NCI-H187 treated with DMSO at 0.1 percent for 48 hours (cell line): ENCODE results near the gene SLCO2A1.

Experiments used
- DNase-seq: peaks from one replicate; lab custom pipeline; 2025; lab: John Stamatoyannopoulos, UW

The SLCO2A1 gene

DNA sequence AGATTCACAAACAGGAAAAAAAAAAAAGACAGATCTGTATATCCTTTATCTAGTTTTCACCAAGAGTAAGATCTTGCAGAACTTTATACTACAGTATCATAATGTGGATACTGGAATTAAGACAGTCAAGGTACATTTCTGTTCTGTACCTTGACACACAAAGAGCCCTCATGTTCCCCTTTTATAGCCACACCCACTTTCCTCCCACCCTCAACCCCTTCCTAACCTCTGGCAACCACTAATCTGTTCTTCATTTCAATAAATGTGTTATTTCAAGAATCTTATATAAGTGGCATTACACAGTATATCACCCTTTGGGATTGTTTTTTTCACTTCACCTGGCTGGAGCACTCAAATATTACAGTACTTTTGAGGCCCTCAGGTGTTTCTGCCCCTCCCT, 130.4 kb downstream of the SLCO2A1 start:
- DNase-seq, result no peak

DNA sequence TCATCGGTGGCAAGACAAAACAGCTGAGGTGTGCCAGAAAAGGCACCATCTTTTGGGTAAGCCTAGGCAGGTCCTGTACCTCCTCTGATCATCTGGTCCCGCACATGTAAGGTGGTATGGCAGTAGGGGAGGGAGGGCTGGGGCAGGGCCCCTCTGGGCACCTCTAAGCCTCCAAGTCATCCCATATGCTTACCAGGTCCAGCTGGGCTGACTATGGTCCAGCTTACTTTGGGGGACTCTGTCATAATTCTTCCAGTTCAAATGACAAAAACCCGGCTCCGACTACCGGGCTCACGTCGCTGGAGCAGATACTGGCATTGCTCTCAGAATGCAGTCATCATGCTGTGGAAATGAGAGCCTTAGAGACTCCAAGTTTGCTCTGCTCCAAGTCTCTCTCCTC, 132.2 kb downstream of the SLCO2A1 start:
- no peak for DNase-seq

DNA sequence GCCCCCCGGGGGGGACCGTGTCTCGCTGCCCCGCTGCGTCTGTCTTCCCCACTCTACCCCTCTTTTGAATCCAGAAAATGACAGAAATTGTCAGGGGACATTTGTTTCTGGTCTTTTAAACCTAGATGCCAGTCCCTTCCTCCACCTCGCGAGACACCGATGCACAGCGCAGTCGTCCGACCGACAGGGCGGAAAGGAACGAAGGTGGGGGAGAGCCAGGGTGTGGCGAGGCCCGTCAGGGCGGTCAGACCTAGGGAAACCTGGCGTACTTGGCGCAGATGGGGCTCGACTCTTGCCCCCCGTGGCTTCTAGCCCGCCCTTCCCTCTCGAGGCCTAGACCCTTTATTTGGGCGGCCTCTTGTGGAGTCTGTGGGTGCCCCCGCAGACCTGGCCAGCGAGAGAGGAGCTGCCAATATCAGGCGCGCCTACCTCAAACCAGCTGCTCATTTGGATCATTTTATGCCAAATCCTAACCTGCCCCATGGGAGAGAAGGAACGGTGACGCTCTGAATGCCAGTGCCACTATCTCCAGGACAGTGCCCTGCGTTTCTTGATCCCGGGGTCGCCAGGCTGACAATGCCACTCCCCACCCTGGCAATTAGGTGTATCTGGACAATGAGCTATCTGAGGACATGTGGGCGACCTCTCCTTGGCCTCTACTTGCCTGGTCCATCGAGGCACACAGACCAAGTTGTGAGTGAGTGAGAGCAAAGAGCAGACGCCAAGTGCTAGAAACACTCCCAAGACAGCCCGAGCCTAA, 133.5 kb downstream of the SLCO2A1 start:
- no peak for DNase-seq

DNA sequence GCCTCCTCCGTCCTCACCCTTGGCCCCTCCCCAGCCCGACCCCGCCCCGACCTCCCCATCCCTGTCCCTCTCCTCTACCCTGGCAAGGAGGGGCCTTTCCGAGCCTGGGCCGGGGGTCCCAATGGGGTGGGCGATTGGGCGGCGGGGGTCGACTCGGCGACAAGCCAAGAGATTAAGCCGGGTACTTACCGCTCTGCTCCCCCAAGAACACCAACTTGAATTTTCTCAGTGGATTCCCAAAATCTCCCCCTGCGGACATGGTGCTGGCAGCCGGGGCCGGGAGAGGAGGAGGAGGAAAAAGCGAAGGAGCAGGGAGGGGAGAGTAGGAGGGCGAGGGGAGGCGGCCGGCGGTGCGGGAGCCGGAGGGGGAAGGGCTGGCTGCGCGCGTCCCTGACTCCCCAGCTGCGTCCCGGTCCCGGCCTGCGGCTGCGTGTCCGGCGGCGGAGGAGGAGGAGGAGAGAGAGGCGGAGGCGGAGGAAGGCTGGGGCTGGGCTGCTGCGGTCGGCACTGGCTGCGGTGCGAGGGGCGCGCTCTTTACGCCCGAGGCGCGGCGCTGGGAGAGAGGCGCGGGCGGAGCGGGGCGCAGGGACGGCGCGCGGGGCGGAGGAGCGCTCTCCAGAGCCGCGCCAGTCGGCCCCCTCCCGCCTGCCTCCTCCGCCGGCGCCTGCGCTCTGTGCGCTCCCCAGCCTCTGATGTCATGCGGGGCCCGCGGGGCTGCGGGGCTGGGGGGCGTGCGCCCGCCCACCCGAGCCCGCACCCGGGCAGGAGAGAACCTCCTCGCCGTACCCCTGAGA, 134.3 kb downstream of the SLCO2A1 start, which contains the start of gene RAB6B:
Gene RAB6B (minus strand): TSS at position 675 of the 794 bp plus-strand sequence. CDS start 416 bp downstream, at position 259.
- DNase-seq, result no peak

DNA sequence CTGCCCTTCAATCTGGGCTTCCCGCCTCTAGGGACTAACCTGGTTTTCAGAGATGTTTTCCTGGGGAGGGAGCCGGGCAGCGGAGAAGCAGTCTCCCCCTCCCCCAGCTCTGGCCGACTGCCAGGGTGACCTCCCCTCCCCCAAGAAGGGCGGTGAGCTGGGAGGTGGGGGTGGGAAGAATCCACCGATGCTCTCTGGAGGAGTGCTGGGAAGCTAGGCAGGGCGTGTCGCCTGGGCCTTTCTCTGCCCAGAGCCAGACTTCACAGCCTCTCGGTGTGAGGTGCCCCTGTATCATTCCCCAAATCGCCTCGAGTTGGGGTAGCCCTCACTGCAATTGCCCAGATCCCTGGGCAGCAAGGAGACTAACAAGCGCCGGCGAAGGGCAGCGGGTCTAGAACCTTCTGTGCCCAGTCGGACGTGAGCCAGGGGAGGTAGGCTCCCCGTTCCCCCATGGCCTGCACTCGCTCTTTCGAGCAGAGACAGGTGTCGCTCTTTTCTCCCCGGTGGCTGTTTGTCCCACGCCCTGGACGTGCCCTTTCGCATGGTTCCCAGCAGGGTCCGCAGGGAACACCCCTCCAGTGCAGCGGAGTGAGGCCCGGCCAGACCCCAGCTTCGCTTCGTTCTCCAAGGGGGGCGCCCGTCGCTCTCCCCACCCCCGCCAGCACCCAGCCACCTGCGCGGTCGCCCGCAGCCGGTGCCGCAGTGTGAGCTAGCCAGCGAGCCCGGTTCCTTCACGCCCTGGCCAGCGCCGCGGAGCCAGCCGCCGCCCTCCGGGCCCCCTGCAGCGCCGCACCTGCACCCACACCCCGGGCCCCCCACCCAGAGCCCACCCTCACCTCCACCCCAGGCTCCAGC, 135.1 kb downstream of the SLCO2A1 start:
- DNase-seq, result no peak

DNA sequence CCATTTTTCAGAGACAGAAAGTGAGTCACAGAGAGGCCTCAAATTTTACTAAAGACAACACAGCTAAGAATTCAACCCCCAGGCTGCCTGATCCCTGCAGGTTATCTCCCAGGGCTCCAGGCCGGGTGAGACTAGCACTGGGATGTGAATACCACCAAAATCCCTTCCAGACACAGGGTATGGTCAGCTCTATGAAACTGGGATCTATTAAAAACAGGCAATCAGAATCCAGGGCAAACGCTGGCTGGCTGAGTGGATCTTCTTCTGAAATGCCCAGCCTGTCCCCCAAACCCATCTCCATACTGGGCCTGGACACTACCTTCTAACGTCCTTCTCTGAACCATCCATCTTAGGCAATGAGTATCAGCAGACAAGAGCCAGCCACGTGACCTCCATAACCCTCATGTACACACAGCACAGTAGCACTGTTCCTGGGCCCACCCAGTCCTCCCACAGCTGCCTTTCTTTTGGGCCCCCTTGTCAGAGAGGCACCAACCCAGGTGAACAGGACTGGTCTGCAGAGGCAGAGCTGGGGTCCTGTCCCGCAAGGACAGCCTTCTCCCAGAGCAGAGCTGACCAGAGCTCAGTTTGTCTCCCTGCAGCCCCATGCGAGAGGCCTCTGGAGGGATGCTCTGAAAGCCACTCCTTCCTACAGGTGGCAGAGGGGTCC, 135.9 kb downstream of the SLCO2A1 start:
- DNase-seq, result no peak

DNA sequence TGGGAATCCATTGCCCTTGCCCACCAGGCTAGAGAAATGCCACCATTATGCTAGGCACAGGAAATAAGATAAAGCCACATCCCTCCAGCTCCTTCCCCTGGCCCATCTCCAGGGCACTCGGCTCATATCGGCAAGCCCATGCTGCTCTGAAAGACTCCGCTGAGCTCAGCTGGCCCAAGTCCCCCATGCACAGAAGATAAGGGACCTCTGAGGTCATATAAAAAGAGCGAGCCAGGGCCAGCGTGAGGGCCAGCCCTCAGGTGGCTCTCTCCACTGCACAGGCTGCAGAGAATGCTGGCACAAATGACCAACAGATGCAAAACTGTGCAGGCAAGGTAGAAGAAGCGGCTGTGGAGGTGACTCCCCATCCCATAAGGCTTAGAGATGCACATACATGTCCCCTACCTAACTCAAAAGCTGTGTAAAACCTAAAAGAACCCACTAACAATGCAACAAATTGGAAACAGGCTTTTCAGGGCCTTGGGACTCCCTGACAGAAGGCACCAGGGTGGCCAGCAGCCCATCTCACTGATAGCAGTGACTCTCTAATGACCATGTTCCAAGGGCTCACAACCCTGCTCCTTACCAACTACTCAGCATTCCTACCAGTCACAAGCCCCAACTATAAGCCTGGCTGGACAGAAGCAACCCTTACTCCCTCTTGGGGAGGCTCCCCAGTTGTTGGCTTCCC, 137.0 kb downstream of the SLCO2A1 start:
- DNase-seq, result no peak

DNA sequence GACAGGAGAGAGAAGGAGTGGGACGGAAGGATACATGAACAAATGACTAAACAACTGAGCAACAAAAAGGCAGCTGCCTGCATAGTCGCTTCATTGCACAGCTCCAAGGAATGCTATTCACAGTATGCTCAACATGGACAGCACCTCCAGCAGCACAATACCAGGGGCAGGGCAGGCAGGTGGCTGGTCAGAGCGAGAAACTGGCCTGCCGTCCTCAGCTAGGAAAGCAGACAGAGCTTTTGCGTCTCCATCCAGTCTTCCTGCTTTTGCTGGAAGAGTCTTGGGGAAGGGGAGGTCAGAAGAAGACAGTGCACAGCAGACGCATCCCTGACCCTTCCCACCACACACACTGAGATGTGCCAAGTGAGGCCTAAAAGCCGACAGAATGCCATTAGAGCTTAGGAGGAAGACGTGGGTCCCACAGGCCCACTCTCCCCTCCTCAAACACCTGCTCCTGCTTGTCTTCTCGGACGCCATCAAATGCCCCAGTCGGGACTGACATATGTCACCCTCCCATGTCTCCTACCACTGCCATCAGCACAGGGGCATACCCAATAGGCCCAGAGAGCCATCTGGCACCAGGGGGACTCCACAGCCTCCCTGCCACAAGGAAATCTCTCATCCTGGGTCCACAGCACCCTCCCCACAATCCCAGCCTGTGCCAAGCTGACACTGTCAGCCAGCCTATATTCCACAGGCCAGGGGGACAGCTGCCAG, 137.9 kb downstream of the SLCO2A1 start:
- no peak for DNase-seq

DNA sequence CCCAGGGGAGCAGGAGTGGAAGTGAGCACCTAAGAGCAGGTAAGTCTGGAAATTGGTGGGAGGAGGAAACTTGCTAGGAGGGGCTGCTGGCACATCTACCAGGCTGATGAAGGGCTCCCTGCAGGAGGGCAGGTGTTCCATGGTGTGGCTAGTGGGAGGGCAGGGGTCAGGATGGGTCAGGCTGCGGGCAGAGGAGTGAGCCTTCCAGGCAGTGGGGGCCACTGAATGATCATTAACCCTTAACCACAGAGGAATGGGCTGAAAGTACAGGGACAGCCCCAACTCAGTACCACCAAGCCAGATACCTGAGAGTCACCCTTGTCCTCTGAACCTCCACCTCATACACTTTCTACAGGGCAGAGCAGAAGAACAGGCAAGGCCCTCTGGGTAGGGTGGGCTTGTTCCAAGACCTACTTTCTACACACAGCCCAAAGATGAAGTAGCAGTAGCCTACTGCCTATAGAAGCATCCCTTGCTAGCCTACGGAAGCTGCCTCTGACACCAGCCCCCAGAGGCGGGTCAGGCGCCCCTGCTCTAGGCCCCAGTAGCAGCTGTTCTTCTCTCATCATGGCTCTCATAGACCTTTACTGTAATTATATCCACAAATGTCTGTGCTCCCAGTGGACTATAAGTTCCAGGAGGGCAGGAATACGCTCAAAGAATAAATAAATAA, 138.6 kb downstream of the SLCO2A1 start:
- no peak for DNase-seq

DNA sequence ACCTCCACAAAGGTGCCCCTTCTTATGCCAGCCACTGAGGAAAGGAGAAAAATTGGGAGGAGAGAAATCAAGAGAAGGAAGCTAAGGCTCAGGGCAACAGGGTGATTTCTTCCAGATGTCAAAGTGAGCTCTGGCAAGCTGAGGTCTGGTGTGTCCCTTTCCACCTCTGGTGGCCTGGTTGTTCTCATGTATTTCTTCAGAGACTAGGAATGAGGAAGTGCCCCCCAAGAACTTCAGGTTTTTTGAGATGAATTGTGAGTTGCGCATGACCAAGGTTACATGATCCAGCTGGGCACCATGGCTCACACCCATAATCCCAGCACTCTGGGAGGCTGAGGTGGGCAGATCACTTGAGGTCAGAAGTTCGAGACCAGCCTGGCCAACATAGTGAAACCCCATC, 139.7 kb downstream of the SLCO2A1 start:
- no peak for DNase-seq

DNA sequence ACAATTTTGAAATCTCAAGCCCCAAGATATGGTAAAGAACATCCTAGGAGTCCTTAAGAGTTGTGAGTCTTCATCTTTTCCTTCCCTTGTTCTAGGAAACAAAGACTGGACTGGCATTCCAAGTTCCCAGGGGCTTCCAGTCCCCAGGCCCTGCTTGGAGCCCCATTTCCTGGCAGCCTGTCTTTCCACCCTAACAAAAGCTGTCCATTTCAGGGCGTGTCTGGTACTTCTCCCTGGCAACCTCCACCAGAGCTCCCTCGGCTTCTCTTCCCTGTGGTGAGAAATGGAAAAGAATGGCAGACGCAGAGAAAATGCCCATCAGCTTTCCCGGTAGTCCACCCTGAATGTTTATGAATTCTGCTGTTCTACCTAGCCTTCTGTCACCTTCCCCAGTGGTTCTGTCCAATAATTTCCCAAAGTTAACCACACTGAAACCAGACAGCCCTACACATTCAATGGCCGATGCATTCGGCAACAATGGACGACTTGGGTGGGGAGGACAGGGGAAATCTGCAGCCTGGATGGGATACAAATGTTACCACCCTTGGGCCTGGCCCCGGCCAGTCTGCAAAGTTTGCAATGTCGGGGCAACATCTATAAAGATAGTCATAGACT, 140.9 kb downstream of the SLCO2A1 start:
- no peak for DNase-seq

DNA sequence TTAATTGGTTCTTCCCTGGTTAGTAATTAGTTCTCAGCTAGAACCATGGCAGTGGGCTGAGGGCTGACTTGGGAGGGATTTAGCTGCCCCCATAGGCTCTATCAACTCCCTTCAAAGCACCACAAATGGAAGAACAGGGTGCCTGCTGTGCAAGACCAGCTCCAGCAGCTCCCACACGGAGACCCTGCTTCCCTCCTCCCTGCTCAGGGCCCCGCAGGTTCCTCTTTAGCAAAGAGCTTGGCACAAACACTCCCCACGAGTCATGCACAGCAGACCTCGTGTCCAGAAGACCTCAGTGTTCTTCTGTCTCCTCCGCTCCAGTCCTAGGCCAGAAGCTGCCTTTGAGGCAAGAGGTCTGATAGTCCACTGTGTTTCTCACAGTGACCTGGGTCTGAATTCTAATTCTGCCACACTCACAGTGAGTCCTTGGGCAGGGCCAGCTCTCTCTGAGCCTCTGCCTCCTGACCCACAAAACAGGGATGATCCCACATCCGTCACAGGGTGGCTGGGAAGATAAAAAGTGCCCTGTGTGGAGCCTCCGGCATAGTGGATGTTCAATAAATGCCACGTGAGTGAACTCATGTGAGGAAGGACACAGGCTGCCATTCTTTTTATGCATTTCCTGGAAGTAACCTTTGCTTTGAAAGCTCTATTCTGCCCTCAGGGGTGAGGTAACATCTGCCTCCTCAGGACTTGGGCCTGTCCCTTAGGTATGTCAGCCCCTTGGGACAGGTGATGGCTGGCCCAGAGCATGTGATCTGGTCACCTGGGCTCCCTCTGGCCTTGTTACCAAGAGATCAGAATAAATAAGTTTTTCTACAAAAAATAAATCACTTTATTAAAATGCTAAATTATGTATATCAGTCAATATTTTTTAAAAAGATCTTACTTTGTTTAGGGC, 141.7 kb downstream of the SLCO2A1 start:
- DNase-seq, result no peak

DNA sequence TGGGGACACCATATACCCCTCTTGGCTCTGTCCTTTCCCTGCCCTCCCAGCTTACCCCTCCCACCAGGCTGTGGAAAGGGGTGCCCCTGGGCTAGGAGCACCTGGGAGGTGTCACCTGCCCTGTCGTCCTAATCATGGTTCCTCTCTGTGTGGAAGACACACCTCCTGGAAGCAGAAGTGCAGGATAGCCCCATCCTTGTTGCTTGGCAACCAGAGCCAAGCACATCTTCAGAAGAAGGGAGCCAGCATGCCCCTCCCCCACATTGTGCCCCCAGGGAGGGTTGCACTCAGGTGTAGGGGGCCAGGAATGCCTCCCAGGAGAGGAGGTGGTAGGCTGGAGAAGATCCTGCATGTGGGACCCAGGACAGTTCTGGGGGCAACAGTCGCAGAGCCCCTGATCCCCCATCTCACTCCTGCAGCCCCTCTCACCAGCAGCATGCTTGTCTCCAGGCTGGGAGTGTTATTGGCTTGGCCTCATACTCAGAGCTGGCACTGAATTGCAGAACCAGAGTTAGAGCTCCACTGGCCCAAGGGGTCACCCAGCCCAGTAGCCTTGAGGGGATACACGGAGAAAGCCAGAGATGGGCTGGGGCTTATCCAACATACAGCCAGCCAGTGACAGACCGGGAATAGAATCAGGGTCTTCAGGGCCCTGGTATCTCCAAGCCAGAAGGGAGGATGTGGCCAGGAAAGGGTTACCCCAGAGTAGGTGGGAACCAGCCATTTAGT, 142.5 kb downstream of the SLCO2A1 start:
- DNase-seq, result no peak

DNA sequence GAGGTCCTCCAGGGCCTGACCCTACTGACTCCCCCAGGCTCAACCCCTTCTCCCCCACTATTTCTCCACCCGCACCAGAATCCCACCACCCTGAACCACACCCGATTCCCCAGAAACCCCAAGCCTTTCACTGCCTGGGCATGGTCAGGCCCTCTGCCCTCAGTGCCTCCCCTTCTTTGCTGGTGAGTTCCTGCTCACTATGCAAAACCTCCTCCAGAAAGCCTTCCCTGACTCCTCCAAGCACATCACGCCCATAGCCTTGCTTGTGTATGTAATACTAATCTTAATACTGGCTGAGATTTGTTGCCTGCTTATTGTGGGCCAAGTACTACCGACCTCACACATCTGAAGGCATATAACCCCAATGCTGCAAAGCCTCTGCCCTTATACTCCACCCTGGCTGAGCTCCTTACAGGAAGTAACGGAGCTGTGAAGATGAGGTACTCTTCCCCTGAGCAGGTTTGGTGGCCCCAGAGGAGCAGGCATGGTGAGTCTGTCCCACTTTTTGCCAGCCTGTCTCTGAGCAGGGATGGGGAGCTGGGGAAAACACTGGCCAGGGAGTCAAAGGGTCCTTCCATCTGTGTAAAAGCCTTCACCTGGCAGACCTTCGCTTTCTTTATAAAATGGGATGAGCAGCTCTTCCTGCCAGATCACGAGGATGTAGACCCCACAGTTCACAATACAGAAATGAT, 143.5 kb downstream of the SLCO2A1 start:
- DNase-seq, result no peak

DNA sequence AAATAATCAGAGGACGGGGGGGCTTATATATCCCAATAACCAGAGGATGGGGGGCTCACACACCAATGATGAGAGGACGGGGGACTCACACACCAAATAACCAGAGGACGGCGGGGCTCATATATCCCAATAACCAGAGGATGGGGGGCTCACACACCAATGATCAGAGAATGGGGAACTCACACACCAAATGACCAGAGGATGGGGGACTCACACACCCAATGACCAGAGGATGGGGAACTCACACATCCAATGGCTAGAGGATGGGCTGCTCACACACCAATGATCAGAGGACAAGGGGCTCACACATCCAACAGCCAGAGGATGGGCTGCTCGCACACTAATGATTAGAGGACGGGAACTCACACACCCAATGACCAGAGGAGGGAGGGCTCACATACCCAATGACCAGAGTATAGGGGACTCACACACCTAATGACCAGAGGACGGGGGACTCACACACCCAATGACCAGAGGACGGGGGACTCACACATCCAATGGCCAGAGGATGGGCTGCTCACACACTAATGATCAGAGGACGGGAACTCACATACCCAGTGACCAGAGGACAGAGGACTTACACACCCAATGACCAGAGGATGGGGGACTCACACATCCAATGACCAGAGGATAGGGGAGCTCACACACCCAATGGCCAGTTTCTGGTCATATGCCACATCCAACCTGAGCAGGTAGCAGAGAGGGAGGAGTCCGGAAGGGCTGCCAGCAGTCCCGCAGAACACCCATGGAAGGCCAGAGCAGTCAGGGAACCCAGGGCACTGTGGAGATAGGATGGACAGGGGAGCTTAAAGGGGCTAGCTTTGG, 144.6 kb downstream of the SLCO2A1 start:
- no peak for DNase-seq
